ENCODE measurements around the gene HMSD. TPM values are rescaled to one million over a fixed set of nuclear protein-coding genes. Genes with fewer than 3 reads are reported as not detected.
A peak's percentile ranks its signal among the peaks of the same experiment; 100 is the strongest.

HMSD gene
- total and polyA plus RNA-seq, 2 of the 13 experiments (the other 11 are each of a cell fraction or from before 2014, with no cell fraction given): not detected

- peak; percentile 55 for TF ChIP-seq CREM (IDR thresholded peaks at IDR 0.05)
- TF ChIP-seq CREM (CRISPR knock-in tag; IDR thresholded peaks at IDR 0.05): no peak
- 0 out of 2 replicates have a peak, but pooled peaks have one; percentile 21 for TF ChIP-seq NCOA1 (CRISPR knock-in tag; IDR thresholded peaks at IDR 0.05)
- TF ChIP-seq ZFP36 (IDR thresholded peaks at IDR 0.05; ENCODE audit: borderline replicate concordance, low read depth, low read length, partially characterized antibody): no peak
- TF ChIP-seq NFYB (CRISPR knock-in tag; IDR thresholded peaks at IDR 0.05): peak; percentile 73
- TF ChIP-seq U2AF1 (optimal IDR thresholded peaks at IDR 0.05; ENCODE audit: low read depth, low read length): no peak
- TF ChIP-seq, protein P1, sequence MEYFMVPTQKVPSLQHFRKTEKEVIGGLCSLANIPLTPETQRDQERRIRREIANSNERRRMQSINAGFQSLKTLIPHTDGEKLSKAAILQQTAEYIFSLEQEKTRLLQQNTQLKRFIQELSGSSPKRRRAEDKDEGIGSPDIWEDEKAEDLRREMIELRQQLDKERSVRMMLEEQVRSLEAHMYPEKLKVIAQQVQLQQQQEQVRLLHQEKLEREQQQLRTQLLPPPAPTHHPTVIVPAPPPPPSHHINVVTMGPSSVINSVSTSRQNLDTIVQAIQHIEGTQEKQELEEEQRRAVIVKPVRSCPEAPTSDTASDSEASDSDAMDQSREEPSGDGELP (IDR thresholded peaks at IDR 0.05; ENCODE audit: borderline replicate concordance, low read depth): no peak
- peak; percentile 21 for TF ChIP-seq CBX1 (IDR thresholded peaks at IDR 0.05; ENCODE audit: low read depth)
- 0 out of 2 replicates have a peak, but pooled peaks have one; percentile 43 for TF ChIP-seq E2F1 (CRISPR knock-in tag; IDR thresholded peaks at IDR 0.05)
- no peak for TF ChIP-seq ETV6 (CRISPR knock-in tag; conservative IDR thresholded peaks at IDR 0.05)
- TF ChIP-seq JUN (CRISPR knock-in tag; IDR thresholded peaks at IDR 0.05): 0 out of 2 replicates have a peak, but pooled peaks have one; percentile 20
- TF ChIP-seq, protein P2, sequence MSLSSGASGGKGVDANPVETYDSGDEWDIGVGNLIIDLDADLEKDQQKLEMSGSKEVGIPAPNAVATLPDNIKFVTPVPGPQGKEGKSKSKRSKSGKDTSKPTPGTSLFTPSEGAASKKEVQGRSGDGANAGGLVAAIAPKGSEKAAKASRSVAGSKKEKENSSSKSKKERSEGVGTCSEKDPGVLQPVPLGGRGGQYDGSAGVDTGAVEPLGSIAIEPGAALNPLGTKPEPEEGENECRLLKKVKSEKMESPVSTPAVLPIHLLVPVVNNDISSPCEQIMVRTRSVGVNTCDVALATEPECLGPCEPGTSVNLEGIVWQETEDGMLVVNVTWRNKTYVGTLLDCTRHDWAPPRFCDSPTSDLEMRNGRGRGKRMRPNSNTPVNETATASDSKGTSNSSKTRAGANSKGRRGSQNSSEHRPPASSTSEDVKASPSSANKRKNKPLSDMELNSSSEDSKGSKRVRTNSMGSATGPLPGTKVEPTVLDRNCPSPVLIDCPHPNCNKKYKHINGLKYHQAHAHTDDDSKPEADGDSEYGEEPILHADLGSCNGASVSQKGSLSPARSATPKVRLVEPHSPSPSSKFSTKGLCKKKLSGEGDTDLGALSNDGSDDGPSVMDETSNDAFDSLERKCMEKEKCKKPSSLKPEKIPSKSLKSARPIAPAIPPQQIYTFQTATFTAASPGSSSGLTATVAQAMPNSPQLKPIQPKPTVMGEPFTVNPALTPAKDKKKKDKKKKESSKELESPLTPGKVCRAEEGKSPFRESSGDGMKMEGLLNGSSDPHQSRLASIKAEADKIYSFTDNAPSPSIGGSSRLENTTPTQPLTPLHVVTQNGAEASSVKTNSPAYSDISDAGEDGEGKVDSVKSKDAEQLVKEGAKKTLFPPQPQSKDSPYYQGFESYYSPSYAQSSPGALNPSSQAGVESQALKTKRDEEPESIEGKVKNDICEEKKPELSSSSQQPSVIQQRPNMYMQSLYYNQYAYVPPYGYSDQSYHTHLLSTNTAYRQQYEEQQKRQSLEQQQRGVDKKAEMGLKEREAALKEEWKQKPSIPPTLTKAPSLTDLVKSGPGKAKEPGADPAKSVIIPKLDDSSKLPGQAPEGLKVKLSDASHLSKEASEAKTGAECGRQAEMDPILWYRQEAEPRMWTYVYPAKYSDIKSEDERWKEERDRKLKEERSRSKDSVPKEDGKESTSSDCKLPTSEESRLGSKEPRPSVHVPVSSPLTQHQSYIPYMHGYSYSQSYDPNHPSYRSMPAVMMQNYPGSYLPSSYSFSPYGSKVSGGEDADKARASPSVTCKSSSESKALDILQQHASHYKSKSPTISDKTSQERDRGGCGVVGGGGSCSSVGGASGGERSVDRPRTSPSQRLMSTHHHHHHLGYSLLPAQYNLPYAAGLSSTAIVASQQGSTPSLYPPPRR (CRISPR knock-in tag; IDR thresholded peaks at IDR 0.05; ENCODE audit: borderline replicate concordance): peak; percentile 38; the same call in 1 of the 2 replicates
- no peak for TF ChIP-seq MAFG (CRISPR knock-in tag; IDR thresholded peaks at IDR 0.05)
Measured at GRCh38 chr18:63969942-63970808, 21.1 kb downstream of the HMSD start, which contains the start of gene SERPINB8 (continued).
